Vagina (tissue), 2 donors: ENCODE measurements around the gene HMGCR. TPM values are rescaled to one million over a fixed set of nuclear protein-coding genes. Genes with fewer than 3 reads are reported as not detected.
A peak's percentile ranks its signal among the peaks of the same experiment; 100 is the strongest.

Experiments
- DNase-seq, 2 donors: peaks; one replicate each; pipeline ENCODE4 v3.0.0-alpha.2; 2017; ENCODE audit errors: extremely low spot score in 2 of 2
- H3K27ac ChIP-seq: fragments of 200-600 bp; sonication (generic); one replicate; pipeline ENCODE4 v1.5.1; 2019
- H3K27me3 ChIP-seq: fragments of 200-600 bp; sonication (generic); one replicate; pipeline ENCODE4 v1.5.1; 2019
- H3K36me3 ChIP-seq, 2 donors: fragments of 200-600 bp; sonication (generic); one replicate each; pipeline ENCODE4 v1.5.1; 2017 to 2019
- H3K4me1 ChIP-seq: fragments of 200-600 bp; sonication (generic); one replicate; pipeline ENCODE4 v1.5.1; 2019
- H3K4me3 ChIP-seq, 2 donors: fragments of 200-600 bp; sonication (generic); 1 replicate in 1 of 2; 2 replicates in 1 of 2; pipeline ENCODE4 v1.5.1; 2016 to 2019
- H3K9me3 ChIP-seq: fragments of 200-600 bp; sonication (generic); one replicate; pipeline ENCODE4 v1.5.1; 2019
- POLR2A ChIP-seq, 2 donors: fragments of 450-650 bp; IDR thresholded peaks; one replicate each; pipeline ENCODE4 v1.6.1; 2017; ENCODE audit warnings: antibody characterized with exemption in 2 of 2, mild to moderate bottlenecking in 2 of 2, moderate library complexity in 2 of 2
- POLR2AphosphoS5 ChIP-seq, 2 donors: sonication (generic); formaldehyde crosslinking; IDR thresholded peaks; one replicate each; pipeline ENCODE4 v1.9.0; 2017; ENCODE audit warnings: antibody characterized with exemption in 2 of 2, mild to moderate bottlenecking in 2 of 2, low read depth in 1 of 2; ENCODE audit not compliant: insufficient read depth in 1 of 2
- intact Hi-C: fragments of 100-400 bp; cut with DNase I; formaldehyde crosslinking; loops from one replicate; pipeline ENCODE4 v1.15.1; 2023
- total RNA-seq: library from RNA; depleted of rRNA; stranded (reverse); fragments of >200 nt; gene quantifications from one replicate; pipeline ENCODE4 v1.2.3, GENCODE V29; 2016
- TF ChIP-seq, protein P1 (sequence below), 3 experiments: fragments of 450-650 bp in 2 of 3; fragments of 200-600 bp in 1 of 3; sonication (generic) in 1 of 3; IDR thresholded peaks; one replicate each; pipeline ENCODE4 v1.5.1; 2017 to 2019; ENCODE audit warnings: antibody characterized with exemption in 3 of 3, mild to moderate bottlenecking in 2 of 3, moderate library complexity in 2 of 3

HMGCR gene
- total RNA-seq, 1 donor from 2014 or later, result 42.7 TPM

- H3K4me3 ChIP-seq, result peak overlapping the region; percentile 97 to 98
- TF ChIP-seq, protein P1, sequence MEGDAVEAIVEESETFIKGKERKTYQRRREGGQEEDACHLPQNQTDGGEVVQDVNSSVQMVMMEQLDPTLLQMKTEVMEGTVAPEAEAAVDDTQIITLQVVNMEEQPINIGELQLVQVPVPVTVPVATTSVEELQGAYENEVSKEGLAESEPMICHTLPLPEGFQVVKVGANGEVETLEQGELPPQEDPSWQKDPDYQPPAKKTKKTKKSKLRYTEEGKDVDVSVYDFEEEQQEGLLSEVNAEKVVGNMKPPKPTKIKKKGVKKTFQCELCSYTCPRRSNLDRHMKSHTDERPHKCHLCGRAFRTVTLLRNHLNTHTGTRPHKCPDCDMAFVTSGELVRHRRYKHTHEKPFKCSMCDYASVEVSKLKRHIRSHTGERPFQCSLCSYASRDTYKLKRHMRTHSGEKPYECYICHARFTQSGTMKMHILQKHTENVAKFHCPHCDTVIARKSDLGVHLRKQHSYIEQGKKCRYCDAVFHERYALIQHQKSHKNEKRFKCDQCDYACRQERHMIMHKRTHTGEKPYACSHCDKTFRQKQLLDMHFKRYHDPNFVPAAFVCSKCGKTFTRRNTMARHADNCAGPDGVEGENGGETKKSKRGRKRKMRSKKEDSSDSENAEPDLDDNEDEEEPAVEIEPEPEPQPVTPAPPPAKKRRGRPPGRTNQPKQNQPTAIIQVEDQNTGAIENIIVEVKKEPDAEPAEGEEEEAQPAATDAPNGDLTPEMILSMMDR (IDR thresholded peaks at IDR 0.05), result peak in 1 of 3 experiments; percentile 46
- TF ChIP-seq POLR2A (IDR thresholded peaks at IDR 0.05), result no peak
- TF ChIP-seq POLR2AphosphoS5 (IDR thresholded peaks at IDR 0.05; ENCODE audit: insufficient read depth in 1 of 2, low read depth in 1 of 2), result peak in 1 of 2 donors; percentile 18
- peak overlapping the region; percentile 97 for H3K27ac ChIP-seq
- no peaks in the 10 kb centered on the region for H3K9me3 ChIP-seq
- DNase-seq, result no peak
- H3K4me1 ChIP-seq, result peaks cover 25% of the 10 kb centered on the region
- no peaks in the 10 kb centered on the region for H3K36me3 ChIP-seq
- intact Hi-C loops, result no loop called here
- no peaks in the 10 kb centered on the region for H3K27me3 ChIP-seq
These were observed 937 bp upstream of the HMGCR start for GRCh38 chr5:75335952-75336614.

DNA sequence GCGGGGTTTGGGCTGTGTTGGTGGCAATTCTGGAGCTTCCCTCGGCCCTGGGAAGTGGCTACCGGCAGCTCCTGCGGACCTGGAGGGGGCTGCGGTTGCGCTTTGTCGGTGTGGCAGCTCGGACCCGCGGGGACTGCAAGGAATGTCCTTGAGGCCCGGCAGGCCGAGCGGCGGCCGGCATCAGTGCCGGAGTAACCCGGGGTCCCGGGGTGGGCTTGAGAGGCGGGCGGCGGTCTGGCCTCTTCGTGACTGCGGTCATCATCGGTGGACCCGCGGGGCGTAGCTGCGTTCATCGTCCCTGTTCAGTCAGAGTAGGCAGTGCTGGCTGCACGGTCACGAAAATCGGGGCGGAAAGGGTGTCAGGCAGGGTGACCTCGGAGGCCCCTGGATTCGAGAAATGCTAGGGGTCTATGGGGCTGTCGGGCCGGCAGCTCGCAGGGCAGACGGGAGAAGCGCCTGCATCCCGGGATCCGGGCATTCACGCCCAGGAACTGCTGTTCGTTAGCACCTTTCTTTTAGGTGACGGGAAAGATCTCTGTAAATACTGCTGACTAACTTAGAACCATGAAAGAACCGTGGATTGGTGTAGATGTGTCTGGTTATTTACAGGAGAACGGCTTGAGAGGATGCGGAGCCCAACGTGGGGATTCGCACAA is 474 bp downstream of the HMGCR start:
- peaks cover 25% of the 10 kb centered on the region for H3K4me1 ChIP-seq
- DNase-seq, result peak in 1 of 2 donors; percentile 89
- no peaks in the 10 kb centered on the region for H3K9me3 ChIP-seq
- intact Hi-C loops, result no loop called here
- H3K36me3 ChIP-seq, result no peaks in the 10 kb centered on the region
- H3K4me3 ChIP-seq, result peak overlapping the region; percentile 97 to 98
- TF ChIP-seq, protein P1 (IDR thresholded peaks at IDR 0.05), result no peak
- no peak for TF ChIP-seq POLR2A (IDR thresholded peaks at IDR 0.05)
- TF ChIP-seq POLR2AphosphoS5 (IDR thresholded peaks at IDR 0.05; ENCODE audit: insufficient read depth in 1 of 2, low read depth in 1 of 2), result no peak
- peak overlapping the region; percentile 97 for H3K27ac ChIP-seq
- no peaks in the 10 kb centered on the region for H3K27me3 ChIP-seq

- Histone ChIP-seq H3K27ac (no peak overlapping the region), H3K4me3 (peak overlapping the region; percentile 97 to 98), H3K9me3 (no peaks in the 10 kb centered on the region), H3K27me3 (no peaks in the 10 kb centered on the region), H3K36me3 (peaks cover 0 to 6% of the 10 kb centered on the region in 2 donors), H3K4me1 (peaks cover 25% of the 10 kb centered on the region)
- DNase-seq, result no peak
- intact Hi-C loops, result no loop called here
- TF ChIP-seq, protein P1 (IDR thresholded peaks at IDR 0.05), result no peak
- TF ChIP-seq POLR2A (IDR thresholded peaks at IDR 0.05), result no peak
- TF ChIP-seq POLR2AphosphoS5 (IDR thresholded peaks at IDR 0.05; ENCODE audit: insufficient read depth in 1 of 2, low read depth in 1 of 2), result no peak
These were observed 1.4 kb downstream of the HMGCR start for GRCh38 chr5:75338408-75338807.

GRCh38 chr5:75340714-75341478 is 3.9 kb downstream of the HMGCR start:
- DNase-seq, result no peak
- intact Hi-C loops, result no loop called here
- Histone ChIP-seq H3K4me1 (peaks cover 21% of the 10 kb centered on the region), H3K27me3 (no peaks in the 10 kb centered on the region), H3K27ac (no peak overlapping the region), H3K36me3 (peaks cover 0 to 21% of the 10 kb centered on the region in 2 donors), H3K4me3 (no peak overlapping the region), H3K9me3 (no peaks in the 10 kb centered on the region)
- TF ChIP-seq POLR2AphosphoS5 (IDR thresholded peaks at IDR 0.05; ENCODE audit: insufficient read depth in 1 of 2, low read depth in 1 of 2) (peak in 1 of 2 donors; percentile 65), POLR2A (IDR thresholded peaks at IDR 0.05) (no peak)
- TF ChIP-seq, protein P1 (IDR thresholded peaks at IDR 0.05), result no peak
